Adipose tissue (tissue), 3 donors: ENCODE results near the gene FXYD2. TPM values are rescaled to one million over a fixed set of nuclear protein-coding genes. Genes with fewer than 3 reads are reported as not detected.
"Not testable (repeated sequence)": the region's sequence is repeated elsewhere in the genome, so short reads cannot be mapped to it uniquely, and the experiment has no call there.

Source experiments
- H3K27ac ChIP-seq: one replicate; pipeline ENCODE4 v1.5.1; 2013; ENCODE audit warnings: low read depth, low read length
- WGBS, 3 donors: extraction: QIAGEN DNeasy Blood & Tissue Kit; methylation state at CpG; one replicate each; pipeline ENCODE4 v1.1.7; 2013; 5-methylcytosine and 5-hydroxymethylcytosine counted together
- polyA plus RNA-seq, 3 donors: library from polyadenylated mRNA; stranded (reverse); fragments of 200-250 nt; gene quantifications; one replicate each; pipeline ENCODE4 v1.2.3, GENCODE V29; 2013
- donor health status: healthy with polysubstance abuse.
- donor health status: Bipolar disorder and iron deficiency.
- donor health status: healthy.

Gene FXYD2
- polyA plus RNA-seq: 100 to 1,000 TPM in 1 of 3 donors, 10 to 100 TPM in 1, under 1 TPM in 1; 0.85 to 379 (median 10.3) TPM

GRCh38 chr11:117824571-117825537, at the start of gene FXYD2:
Gene FXYD2 (minus strand): TSS chr11:117824744. CDS start chr11:117824678, 66 bp downstream.
- 33 to 46% (median 33%) methylated on average over 22 of the region's 22 CpGs for WGBS, 3 donors
- no peak within 1 kb of the TSS for H3K27ac ChIP-seq

- WGBS, 3 donors: 62 to 84% (median 83%) methylated on average over 8 of the region's 8 CpGs
- H3K27ac ChIP-seq: no peak overlapping the region
These were observed 49.2 kb upstream of the FXYD2 start for GRCh38 chr11:117873828-117874125.

DNA sequence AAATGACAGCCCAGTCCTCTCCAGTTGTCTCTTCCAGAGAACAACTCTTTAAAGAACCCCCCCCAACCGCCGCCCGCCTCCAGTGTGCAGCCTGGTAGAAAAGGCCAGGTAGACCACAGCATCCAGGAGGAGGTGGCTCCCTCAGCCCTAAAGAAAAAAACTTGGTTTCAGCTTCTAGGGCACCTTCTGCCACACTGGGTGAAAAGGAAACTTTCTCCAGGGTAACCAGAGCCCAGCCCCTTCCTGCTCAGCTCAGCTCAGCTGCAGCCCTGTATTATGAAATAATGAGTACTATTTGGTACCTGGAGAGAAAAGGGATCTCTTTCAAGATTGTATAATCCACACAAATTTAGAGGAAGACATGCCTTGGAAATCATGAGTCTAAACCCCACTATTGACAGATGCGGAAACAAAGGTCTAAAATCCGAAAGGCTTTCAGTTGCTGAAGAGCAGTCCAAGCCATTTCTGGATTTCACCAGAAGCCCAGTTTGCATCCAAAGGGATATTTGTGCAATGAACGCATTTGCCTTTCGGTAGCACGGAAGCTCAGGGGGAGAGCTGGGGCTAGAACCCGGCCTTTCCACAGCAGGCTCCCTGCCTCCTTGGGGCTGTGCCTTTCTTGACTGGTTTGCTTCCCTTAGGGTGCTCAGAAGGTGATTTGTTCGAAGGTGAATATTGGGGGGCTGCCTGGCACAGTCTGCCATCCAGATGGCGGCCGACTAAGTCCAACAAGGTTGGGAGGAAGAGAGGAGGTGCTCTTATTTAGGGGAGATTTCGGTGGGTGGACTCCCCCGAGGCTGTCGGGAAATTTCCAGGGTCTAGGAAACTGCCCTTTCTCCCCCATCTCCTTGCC, 48.7 kb upstream of the FXYD2 start:
- 73 to 77% (median 76%) methylated on average over 15 of the region's 15 CpGs for WGBS, 3 donors
- no peak overlapping the region for H3K27ac ChIP-seq

GRCh38 chr11:117872420-117872961, 47.9 kb upstream of the FXYD2 start:
- WGBS, 3 donors: 38 to 63% (median 52%) methylated on average over 12 of the region's 12 CpGs
- H3K27ac ChIP-seq: no peak overlapping the region

DNA sequence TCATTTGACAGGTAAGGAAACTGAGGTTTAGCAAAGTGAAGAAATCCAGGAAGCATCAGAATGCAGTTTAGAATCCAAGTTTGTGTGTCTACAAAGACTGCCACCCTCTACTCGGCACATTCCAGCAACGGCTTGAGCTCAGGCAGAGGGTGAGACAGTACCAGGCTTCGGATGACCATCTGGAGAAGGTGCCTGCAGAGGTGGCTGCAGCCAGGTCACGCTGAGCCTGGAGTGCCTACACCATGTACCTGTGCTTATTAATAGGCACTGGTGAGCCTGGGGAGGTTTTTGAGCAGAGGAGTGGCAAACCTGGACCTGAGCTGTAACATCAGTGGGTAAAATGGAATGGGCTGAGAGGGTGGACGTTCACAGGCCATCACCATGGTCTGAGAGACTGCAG, 47.2 kb upstream of the FXYD2 start:
- 77 to 88% (median 87%) methylated on average over 5 of the region's 5 CpGs for WGBS, 3 donors
- no peak overlapping the region for H3K27ac ChIP-seq

DNA sequence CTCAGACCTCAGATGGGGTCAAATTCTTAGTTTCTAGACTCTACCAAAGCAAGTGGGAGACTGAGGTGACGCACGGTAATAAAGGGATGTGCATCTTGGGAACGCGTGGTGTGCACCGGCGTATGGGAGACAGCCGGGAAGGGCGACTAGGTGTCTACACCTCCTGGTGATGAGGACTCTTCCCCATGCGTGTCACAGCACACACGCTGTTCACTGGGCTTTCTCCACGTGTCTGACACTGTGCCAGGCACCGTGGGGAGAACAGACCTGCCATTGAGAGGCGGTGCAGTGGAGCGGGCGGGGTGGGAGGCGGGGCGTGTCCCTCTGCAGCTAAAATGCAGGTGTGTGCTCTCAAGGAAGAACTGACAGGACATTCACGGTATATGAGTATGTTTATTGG, 46.6 kb upstream of the FXYD2 start:
- H3K27ac ChIP-seq: no peak overlapping the region
- WGBS, 3 donors: 82 to 92% (median 86%) methylated on average over 18 of the region's 18 CpGs

DNA sequence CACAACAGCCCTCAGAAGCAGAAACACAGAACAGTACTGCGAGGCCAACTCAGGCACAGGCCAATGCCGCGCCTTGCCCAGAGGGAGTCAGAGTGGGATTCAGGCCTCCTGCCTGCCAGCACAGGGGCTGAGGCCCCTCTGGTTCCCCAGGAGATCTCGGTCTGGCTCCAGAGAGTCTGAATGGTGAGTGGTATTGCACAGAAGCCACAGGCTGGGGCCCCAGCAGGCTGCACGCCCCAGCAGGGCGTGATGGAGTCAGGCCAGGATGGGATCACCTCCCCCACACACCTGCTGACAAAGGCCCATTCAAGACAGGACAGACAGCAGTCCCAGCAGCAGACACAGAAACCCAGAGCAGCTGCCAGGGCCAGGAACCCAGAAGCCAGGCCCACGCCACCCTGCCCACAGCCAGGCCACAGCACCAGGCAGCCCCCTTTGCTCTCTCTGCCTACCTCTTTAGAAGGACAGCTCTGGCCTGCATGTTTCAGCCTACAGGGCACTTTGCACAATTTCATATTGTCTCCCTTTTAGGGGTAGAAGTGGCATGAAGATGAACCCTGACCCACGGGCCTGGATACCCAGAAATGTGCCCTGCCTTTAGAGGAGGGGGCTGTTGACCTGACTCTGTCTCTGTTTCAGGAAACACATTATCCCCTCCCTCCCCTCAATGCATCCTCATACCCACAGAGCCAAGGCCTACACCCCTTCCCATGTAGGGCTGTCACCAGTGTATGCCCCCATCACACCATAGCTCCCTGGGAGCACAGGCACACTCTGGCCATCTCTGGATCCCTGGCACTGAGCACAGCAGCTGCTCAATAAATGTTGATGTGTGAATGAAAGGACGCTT, 45.8 kb upstream of the FXYD2 start:
- no peak overlapping the region for H3K27ac ChIP-seq
- WGBS, 3 donors: 73 to 90% (median 79%) methylated on average over 9 of the region's 9 CpGs

DNA sequence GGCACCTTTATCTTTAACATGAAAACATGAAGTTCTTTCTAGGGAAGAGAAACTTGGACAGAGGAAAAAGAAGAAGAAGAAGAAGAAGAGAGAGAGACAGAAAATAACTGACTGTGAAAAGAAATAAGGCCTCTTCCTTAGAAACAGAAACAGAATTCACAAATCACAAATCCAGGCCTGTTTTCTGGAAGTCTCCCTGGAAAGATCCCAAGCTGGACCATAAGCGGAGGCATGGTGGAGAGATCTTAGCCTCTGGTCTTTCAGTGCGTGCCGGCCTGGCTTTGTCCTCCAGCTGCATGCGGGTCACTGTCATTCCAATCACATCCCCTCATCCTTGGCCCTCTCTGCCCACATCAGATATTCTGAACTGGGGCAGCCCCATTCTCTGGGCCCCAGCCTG, 45.1 kb upstream of the FXYD2 start:
- 54 to 73% (median 60%) methylated on average over 4 of the region's 4 CpGs for WGBS, 3 donors
- H3K27ac ChIP-seq: no peak overlapping the region

DNA sequence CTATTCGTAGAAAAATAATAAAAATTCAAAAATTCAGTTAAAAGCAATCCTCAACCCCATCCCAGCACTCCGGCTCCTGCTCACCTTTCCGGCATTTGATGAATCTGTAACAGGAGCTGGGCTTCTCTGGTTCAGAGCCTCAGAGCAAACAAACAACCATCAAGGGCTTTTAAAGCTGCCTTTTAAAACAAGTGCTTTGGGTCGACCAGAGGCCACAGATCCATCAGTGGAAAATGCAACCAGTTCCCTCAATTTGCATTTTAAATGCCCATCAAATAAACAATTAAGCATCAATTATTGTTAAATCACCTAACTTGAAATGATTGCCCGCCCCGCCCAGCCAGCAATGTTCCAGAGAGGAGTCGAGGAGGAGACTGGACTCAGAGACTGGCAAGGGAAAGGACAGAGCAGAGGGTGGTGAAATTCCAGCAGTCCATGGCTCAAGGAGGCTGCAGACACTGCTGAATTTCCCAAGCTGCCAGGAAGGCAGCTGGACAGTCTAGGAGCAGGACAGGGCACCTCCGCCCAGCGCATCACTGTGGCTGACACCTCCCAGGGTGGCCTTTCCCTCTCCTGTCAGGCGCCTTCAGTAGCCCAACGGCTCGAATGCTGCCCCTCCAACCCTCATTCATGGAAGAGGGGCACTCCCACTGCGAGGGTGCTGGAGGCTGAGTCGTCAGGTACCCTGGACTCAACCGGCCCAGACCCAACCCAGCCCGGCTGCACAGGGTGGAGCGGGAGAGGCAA, 44.4 kb upstream of the FXYD2 start:
- 82 to 89% (median 85%) methylated on average over 17 of the region's 17 CpGs for WGBS, 3 donors
- H3K27ac ChIP-seq: no peak overlapping the region

DNA sequence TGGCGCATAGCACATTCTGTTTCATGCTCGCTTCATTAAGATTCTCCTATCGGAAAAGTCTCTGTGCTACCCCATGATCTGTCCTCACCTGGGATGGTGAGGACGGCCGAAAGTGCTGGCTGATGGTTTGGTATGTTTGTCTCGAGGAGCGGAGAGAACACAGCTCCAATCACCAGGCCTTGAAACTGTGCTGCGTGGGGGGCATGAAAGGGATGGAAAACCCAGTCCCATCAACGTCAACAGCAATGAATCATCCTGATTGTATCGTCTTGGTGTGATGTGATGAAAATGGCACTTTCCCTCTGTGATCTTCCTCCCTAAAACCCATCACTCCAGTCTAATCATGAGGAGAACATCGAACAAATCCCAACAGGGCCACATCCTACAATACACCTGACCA, 43.5 kb upstream of the FXYD2 start:
- no peak overlapping the region for H3K27ac ChIP-seq

GRCh38 chr11:117866526-117866925, 42.0 kb upstream of the FXYD2 start:
- no peak overlapping the region for H3K27ac ChIP-seq
- 75 to 85% (median 81%) methylated on average over 5 of the region's 5 CpGs for WGBS, 3 donors

More for the DNA sequence above, 43.5 kb upstream of the FXYD2 start:
- 81 to 92% (median 85%) methylated on average over 11 of the region's 11 CpGs for WGBS, 3 donors

DNA sequence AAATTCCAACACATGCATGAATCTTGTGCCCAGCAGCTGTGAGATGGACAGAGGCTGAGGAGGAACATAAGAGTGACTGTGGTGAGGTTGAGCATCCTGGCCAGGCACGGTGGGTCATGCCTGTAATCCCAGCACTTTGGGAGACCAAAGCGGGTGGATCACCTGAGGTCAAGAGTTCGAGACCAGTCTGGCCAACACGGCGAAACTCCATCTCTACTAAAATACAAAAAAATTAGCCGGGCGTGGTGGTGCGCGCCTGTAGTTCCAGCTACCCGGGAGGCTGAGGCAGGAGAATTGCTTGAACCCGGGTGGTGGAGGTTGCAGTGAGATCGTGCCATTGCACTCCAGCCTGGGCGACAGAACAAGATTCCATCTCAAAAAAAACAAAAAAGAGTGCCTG, 41.0 kb upstream of the FXYD2 start:
- WGBS, 3 donors: 92 to 96% (median 95%) methylated on average over 13 of the region's 13 CpGs
- H3K27ac ChIP-seq: not testable (repeated sequence)

DNA sequence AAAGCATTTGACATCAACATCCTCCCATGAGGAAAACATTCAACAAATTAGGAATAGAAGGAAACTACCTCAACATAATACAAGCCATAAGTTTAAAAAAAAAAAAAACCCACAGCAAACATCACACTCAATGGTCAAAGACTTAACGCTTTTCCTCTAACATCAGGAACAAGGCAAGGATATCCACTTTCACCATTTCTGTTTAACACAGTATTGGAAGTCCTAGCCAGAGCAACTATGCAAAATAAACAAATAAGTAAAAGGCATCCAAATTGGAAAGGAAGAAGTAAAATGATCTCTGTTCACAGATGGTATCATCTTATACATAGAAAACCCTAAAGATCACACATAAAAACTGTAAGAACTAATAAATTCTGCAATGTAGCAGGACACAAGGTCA, 38.8 kb upstream of the FXYD2 start:
- no peak overlapping the region for H3K27ac ChIP-seq
- WGBS, 3 donors: 78 to 90% (median 88%) methylated on average over 1 of the region's 1 CpG

- no peak overlapping the region for H3K27ac ChIP-seq
These were observed 38.2 kb upstream of the FXYD2 start for GRCh38 chr11:117862753-117863152.

GRCh38 chr11:117862019-117862725, 37.6 kb upstream of the FXYD2 start:
- 42 to 78% (median 50%) methylated on average over 12 of the region's 12 CpGs for WGBS, 3 donors
- H3K27ac ChIP-seq: no peak overlapping the region

More at GRCh38 chr11:117862753-117863152, 38.2 kb upstream of the FXYD2 start:
- WGBS, 3 donors: 80 to 93% (median 83%) methylated on average over 1 of the region's 1 CpG

GRCh38 chr11:117861151-117862018, 36.8 kb upstream of the FXYD2 start:
- WGBS, 3 donors: 36 to 53% (median 41%) methylated on average over 13 of the region's 13 CpGs
- H3K27ac ChIP-seq: no peak overlapping the region
